GM21526 (cell line): ENCODE measurements around the gene MDM1.
A peak's percentile ranks its signal among the peaks of the same experiment; 100 is the strongest.

Source experiments
- ATAC-seq: cut with Tn5 transposase; IDR thresholded peaks from one replicate; pipeline ENCODE4 v1.9.1; 2021; ENCODE audit warnings: moderate library complexity; ENCODE audit not compliant: unreplicated experiment, low FRiP score

MDM1 gene

DNA sequence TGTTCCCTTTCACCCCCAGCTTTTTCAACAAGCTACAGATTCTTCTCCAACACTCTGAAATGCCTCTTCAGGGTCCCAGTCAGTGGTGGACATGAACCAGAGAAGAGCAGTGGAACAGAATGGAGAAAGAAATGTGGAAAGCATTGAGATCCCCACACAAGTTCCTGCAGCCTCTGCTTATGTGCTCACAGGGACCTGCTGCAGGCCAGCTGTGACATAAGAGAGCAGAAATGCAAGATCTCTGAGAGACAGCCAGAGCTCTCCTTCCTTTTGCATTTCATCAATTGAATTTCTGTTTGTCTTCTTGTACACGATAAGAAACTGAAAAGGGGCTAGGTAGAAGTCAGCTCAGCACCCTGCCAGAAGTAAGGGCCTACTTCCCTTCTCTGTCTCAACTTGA is 6.2 kb downstream of the MDM1 start:
- no peak for ATAC-seq

DNA sequence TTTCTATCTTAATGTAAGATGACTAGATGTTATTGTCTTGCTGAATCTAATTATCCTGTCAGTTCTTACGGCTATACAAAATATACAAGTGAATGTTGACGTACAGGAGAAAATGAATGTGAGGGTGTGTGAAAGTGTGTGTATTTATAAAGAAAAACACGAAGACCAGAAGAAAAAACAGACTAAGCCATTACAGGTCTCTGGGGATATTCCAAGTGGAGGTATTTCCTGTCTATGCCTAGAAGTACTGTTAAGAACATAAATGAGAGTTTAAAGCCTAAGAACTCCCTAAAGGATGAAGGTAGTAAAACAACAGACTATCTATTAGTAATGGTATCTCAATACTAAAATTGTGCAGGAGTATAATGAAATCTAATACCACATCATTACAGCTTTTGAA is 7.6 kb downstream of the MDM1 start:
- ATAC-seq, result no peak

DNA sequence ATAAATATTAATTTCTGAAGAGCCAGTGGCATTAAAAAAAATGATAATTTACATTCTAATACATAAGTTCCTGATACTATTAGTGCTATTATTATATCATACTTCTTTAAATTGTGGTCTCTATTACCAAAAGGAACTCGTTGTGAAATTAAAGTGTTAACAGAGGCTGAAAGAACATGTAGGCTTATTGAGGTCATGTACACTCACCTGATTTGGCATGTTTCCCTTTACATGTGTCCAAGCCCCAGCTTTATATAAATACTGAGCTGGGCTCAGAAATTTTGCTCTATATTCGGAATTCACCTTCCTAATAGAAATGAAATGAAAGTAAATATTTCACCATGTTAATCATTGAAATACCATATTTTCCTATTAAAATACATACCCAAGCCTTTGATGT is 11.0 kb downstream of the MDM1 start:
- ATAC-seq, result no peak

DNA sequence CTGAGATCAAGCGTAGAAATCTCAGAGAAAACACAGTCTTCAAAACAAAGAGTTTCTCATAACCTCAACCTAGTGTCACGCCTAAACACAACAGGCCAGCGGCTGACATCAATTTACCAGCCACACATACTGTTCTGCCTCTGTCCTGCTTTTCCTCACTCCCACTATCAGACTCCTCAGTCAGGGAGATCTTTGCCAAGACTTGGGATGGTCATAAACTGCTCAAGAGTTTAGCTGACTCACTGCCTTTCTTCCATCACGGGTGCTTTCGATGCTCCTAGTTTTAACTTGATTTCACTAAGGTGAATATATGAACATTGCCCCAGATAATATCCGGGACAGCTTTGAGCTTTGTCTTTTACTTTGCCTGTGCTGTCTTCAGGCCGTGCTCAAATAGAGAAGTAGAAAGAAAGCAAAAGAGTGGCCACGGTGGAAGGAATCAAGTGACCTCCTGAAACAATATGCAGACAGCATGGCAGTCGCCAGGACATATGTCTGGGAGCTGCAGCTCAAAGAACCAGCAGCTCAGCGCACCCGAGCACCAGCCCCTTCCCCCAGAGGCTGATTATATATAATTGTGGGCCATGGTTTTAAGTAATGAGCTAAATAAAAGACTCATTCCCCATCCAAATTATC is 12.1 kb downstream of the MDM1 start:
- ATAC-seq, result no peak

DNA sequence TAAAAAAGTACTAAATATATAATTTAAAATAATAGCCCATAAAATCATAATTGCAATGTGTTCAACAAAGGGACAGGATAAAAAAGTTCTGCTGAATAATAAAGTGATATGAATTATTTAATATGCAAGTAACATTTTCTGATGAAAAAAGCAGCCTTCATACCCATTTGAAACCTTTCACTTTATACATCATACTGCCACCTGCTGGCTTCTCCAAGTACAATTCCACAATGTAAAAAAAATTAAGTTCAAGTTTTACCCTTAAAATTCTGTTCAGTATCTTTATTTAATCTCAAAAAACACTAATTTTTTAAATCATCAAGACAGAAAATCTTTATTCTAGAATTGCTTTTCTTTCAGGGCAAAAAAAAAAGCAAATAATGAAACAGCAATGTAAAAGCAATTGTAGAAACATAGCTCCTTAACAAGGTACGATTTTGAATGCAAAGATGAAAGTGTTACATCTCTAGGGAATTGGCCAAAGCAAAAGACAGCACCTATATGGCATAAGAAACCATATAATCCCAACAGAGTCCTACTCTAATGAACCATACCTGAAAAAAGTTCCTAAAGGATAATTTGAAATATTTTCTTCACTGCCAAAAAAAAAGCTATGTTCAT is 15.0 kb downstream of the MDM1 start:
- no peak for ATAC-seq

DNA sequence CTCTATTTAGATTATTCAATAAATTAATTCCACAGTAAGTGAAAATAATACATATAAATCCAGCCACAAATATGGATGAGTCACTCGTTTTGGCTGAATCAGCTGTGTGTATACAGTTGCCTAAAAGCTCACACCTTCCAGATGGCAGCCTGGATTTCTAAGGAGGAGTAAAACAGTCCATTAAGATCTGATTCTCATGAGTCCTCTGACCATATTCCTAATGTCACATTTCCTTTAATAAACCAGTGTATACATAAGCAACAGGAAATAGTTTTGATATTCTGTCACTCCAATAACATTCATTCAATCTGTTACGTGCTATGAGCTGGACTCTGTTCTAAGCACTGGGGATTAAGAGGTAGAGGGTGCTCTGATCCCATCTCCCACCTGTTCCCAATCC is 21.8 kb downstream of the MDM1 start:
- no peak for ATAC-seq

DNA sequence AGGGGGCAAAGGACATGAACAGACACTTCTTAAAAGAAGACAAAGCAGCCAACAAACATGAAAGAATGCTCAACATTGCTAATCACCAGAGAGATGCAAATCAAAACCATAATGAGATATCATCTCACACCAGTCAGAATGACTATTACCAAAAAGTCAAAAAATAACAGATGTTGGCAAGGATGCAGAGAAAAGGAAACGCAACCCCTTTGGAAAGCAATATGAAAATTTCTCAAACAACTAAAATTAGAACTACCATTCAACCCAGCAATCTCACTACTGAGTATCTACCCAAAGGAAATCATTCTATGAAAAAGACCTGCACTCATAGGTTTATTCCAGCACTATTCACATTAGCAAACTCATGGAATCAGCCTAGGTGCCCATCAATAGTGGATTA is 25.6 kb downstream of the MDM1 start:
- ATAC-seq, result no peak

DNA sequence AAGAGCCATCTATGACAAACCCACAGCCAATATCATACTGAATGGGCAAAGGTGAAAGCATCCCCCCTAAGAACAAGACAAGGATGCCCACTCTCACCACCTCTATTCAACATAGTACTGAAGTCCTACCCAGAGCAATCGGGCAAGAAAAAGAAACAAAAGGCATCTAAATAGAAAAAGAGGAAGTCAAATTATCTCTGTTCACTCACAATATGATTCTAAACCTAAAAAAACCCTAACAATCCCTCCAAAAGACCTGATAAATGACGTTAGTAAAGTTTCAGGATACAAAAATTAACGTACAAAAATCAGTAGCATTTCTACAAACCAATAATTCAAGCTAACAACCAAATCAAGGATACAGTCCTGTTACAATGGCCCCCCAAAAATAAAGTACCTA is 26.9 kb downstream of the MDM1 start:
- ATAC-seq, result no peak

DNA sequence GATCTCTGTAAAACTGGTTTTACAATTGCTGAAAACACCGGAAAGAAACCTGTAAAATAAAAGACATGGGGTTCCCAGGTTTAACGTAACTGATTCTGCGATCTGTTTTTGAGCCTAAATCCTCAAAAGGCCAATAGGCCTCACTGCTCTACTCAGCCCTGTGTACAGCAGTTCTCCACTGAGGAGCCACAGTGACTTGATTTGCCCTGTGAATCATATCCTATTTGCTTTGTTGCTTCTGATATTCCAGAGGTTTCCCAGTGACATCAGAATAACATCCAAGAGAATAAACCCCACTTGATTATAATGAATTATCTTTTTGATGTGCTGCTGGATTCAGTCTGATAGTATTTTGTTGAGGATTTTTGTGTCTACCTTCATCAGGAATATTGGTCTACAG is 27.5 kb downstream of the MDM1 start:
- ATAC-seq, result no peak

DNA sequence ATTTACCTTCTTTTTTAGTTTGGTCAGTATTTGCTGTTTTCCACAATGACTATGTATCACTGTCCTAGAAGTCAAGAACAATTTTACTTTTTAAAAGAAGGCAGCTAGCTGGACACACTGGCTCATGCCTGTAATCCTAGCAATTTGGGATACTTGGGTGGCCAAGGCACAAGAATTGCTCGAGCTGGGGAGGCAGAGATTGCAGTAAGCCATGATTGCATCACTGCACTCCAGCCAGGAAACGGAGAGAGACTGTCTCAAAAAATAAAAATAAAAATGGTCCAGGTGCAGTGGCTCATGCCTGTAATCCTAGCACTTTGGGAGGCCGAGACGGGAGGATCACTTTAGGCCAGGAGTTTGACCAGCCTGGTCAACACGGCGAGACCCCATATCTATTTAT is 28.3 kb downstream of the MDM1 start:
- ATAC-seq, result no peak

DNA sequence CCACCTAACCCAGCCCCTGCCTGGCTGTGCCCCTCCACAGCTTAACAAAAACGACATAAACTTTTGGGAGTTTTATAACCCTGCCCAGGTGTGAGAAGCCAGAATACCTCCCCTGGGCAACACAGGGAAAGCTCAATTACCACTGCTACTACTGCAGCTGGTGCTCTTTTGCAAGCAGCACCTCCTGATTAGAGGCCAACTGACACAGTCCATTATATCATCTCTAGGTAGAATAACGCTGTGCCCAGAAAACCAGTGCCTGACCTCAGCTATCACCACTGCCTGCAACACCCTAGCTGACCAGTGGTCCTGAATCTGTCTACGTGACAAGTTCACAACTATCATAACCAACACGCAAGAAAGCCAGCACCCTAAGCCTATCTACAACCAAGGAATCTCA is 34.2 kb downstream of the MDM1 start:
- no peak for ATAC-seq

DNA sequence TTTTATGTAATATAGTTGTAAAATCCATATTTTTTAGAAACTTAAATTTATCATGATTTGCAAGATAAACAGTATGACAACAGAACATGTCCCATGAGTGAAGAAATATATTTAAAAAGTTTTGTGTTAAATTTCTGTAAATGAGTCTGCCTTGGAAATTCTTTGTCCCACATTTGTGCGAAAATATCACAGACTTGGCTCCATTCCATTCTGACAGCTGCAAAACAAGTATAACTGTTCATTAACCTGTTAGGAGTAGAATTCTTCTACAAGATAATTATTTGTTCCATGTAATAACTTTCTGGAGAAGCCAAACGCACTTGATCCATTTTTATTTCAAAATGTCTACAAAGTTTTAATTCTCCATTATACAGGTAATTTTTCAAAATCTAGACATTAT is 37.9 kb downstream of the MDM1 start:
- no peak for ATAC-seq

DNA sequence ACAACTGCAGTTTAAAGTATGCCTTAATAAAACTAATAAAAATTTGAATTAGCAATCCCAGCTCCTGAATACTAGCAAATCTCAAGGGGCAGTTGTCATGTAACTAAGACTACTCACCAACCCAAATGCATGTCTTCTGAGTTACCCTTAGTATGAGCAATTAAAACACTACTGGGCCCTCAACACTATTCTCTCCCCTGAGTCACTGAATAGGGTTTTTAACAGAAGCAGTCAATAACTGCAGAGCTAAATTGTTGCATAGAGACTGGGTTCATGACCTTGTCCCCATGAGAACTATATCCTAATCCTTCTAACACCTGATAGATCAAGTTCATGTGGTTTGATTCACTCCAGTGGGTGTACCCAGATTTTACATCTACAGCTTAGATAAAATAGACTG is 38.8 kb downstream of the MDM1 start:
- ATAC-seq, result no peak

DNA sequence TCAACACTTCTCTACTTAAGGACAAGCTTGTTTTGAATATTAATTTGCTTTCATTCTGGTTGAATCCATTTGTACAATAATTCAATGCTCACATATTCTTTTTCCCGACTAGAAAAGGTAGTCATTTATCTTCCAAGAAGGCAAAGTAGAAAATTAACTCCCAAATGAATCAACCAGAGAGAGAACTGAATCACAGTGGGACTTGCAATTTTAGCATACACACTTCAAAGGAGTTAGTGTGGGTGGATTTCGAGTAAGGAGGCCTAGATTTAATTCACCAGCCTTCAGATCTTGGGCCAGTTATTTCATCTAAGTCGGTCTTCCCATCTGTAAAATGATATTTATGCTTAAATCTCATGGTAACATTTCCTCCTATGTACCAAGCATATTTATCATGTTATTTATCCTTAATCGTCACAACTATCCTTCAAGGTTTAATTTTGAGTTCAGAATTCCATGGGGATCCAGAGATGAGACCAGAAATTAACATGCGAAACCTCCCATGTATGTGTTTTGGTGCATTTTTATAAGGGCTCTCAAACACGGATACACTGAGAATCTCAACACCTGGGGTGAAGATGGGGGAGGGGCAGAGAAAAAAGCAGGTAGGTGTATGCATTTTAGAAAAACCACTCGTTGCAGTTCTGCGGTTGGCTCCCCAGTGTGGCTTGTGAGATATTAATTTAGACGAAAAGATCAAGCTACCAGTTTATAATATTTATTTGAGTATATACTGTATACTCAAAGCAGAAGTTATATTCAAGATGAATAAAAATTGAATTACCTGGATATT is 39.8 kb downstream of the MDM1 start:
- ATAC-seq, result no peak

DNA sequence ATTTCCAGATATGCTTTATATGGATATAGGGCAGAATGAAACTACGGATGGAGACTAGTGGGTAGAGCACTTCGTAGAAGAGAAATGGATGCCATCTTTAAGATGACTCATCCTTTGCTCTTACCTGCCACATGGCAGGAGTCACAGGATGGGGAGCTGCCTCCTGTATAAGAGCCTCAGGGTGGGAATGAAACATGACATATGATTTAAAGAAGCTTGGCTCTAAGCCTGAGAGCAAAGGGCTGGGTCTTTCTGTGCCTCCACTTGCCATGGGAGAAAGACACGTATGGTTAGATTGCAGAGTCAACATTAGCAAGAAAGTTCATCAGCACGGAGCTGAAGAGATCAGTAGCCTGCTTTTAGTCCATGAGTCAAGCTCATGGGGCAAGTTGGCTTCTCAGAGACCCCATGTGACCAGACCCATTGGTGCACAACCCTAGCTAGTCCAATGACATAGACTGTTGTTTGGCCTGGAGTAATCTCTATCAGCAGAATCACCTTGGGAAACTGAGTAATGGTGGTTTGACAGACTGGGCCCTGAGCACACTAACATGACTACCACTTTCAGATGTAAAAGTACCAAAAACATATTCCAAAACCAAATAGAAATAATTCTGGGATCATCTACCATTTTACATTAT is 40.6 kb downstream of the MDM1 start:
- no peak for ATAC-seq

DNA sequence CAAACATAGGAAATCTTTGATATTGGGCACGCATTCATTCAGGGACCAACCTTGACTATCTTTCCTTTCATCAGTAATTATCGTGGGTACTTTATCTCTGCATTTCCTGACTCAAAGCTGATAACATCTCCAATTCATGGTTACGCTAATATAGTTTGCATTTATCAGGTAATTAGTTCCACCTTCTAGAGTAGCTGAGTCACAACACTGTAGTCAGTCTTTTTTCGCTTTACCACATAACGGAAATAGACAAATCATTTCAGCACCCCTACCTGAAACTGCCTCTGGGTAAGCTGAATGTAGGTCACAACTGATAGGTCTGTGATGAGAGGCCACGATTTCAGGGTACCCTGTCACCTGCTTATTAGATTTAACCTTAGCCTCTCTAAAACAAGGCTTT is 42.0 kb downstream of the MDM1 start:
- ATAC-seq, result peak; percentile 99

DNA sequence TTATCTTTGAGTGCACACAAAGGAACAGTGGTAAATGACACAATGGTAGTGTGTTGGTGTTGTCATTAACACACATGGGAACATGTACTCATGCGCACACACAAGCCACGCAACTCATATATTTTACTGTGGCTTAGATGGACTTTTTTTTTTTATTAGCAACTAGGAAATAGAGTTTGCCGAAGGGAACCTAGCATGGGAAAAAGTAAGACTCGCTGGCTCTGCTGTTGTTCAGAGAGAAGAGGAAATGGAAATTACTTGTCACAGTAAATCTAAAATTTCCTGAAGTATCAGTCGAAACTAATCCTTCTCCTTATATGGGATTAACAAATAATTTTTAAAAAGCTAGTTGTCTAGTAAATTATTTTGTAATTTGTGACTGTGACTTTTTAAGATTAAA is 45.1 kb downstream of the MDM1 start:
- ATAC-seq, result no peak

DNA sequence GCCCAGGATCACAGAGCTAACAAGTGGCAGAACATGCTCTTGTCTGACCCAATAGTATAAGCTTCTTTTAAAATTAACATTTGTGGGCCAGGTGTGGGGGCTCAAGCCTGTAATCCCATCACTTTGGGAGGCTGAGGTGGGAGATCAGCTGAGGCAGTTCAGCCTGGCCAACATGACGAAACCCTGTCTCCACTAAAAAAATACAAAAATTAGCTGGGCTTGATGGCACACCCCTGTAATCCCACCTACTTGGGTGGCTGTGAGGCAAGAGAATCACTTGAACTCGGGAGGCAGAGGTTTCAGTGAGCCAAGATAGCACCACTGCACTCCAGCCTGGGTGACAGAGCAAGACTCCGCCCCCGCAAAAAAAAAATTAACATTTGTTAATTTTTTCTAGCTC is 45.8 kb downstream of the MDM1 start:
- ATAC-seq, result no peak

DNA sequence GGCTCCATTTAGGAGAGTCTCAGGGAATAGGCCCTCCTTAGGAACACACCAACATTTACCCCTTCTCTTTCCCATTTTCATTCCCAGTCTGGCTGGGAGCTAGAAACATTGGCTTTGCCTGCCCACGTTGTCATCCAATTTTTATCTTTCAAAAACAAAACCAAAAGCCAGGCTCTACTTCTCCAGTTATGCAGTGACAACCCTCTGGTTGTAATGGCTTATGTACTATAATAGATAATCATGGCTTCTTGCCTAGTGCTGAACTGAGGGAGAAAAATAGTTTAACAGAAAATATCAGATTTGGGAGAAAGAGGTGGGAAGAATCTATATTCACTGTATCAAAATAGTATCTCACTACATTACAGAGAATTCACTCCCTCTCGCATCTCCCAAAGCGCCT is 46.6 kb downstream of the MDM1 start:
- no peak for ATAC-seq

DNA sequence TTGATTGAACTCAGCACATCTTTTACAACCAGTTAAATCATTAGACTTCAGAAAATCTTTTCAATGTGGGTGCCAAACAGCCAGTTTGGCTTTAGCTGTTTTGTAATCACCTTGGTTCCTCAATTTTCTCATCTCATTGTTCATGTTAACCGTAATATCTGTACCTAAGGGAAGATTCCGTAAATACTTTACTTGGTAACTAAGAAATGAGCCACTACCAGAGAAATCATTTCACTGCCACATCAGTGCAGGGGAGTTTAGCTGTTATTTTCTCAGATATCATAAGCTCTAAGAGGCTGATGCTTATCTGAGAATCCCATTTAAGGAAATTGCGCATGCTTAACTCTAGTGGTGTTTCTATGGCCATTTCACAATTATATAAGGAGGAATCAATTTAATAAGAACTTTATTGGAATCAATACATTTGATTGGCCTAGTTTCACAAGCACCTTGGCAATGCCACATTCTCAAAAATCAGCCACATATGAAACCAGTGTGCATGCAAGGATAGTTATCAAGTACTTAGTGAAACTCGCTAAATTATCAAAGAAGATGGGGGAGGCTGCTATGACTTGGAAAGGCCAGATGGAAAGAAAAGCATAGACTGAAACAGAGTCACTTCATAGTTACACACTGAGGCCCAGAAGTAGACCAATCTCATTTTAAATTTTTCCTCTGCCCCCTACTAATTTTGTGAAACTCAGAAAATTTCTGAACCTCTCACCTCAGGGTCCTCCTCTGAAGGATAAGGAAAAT is 50.7 kb downstream of the MDM1 start:
- no peak for ATAC-seq

DNA sequence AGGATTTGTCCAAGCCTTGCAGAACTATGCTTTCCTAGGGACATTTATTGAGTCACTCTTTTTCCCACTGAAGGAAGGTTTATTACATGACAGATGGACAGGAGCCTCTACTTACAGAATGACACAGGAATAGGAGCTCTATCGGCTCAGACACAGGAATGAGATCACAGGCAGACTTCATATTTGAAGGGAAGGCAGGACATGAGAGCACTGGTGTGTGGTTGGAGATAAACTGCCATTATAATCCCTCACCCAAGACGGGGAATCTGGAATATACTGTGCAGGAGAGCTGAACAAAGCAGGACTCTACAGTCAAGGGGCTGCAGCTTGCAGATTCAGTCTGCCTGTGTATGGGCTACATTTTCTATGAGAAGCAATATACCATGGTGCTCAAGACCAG is 51.9 kb downstream of the MDM1 start:
- no peak for ATAC-seq
